Neuronal stem cell (in vitro differentiated cells): ENCODE measurements around the gene SPINK6.

Experiments used
- DNase-seq: peaks from one replicate; pipeline ENCODE4 v3.0.0-alpha.2; 2013; ENCODE audit warnings: low spot score
- H2AFZ ChIP-seq: one replicate; pipeline ENCODE4 v1.6.1; 2013; ENCODE audit warnings: mild to moderate bottlenecking, low read length, inconsistent platforms
- H2AK5ac ChIP-seq: 2 replicates; pipeline ENCODE4 v1.6.1; 2013; ENCODE audit warnings: low read depth, mild to moderate bottlenecking, inconsistent platforms, low read length, moderate library complexity, mixed read lengths
- H2BK120ac ChIP-seq: 2 replicates; pipeline ENCODE4 v1.6.1; 2013; ENCODE audit warnings: low read depth, mild to moderate bottlenecking, inconsistent platforms, low read length, moderate library complexity, mixed read lengths
- H2BK12ac ChIP-seq: one replicate; pipeline ENCODE4 v1.6.1; 2013; ENCODE audit warnings: low read length, inconsistent platforms
- H2BK15ac ChIP-seq: 2 replicates; pipeline ENCODE4 v1.6.1; 2013; ENCODE audit warnings: mild to moderate bottlenecking, low read length, inconsistent platforms, mixed read lengths
- H2BK5ac ChIP-seq: one replicate; pipeline ENCODE4 v1.6.1; 2013; ENCODE audit warnings: inconsistent platforms, mild to moderate bottlenecking, low read length, moderate library complexity
- H3K14ac ChIP-seq: one replicate; pipeline ENCODE4 v1.6.1; 2013; ENCODE audit warnings: low read length, inconsistent platforms
- H3K18ac ChIP-seq: 2 replicates; pipeline ENCODE4 v1.6.1; 2013; ENCODE audit warnings: low read length, inconsistent platforms
- H3K23ac ChIP-seq: 2 replicates; pipeline ENCODE4 v1.6.1; 2013; ENCODE audit warnings: low read depth, mild to moderate bottlenecking, mixed read lengths, low read length, inconsistent platforms; ENCODE audit not compliant: poor library complexity
- H3K27ac ChIP-seq: replicated peaks from 3 replicates; pipeline ENCODE4 v1.5.1; 2013; ENCODE audit warnings: low read length, inconsistent platforms
- H3K27me3 ChIP-seq, 3 experiments: 2 replicates each; pipeline ENCODE4 v1.6.1; 2013; ENCODE audit warnings: low read length in 3 of 3, mild to moderate bottlenecking in 2 of 3, inconsistent platforms in 1 of 3, low read depth in 1 of 3, mixed read lengths in 1 of 3, moderate library complexity in 1 of 3; ENCODE audit not compliant: control insufficient read depth in 3 of 3, insufficient read depth in 3 of 3
- H3K36me3 ChIP-seq, 2 donors: replicated peaks in 1 of 2; 2 replicates each; pipeline ENCODE4 v1.6.1; 2013; ENCODE audit warnings: low read length in 2 of 2; ENCODE audit not compliant: control insufficient read depth in 2 of 2, insufficient read depth in 2 of 2
- H3K4ac ChIP-seq: 2 replicates; pipeline ENCODE4 v1.6.1; 2013; ENCODE audit warnings: inconsistent platforms, mild to moderate bottlenecking, low read length, moderate library complexity
- H3K4me1 ChIP-seq, 2 donors: 1 replicate in 1 of 2; 2 replicates in 1 of 2; pipeline ENCODE4 v1.6.1; 2013; ENCODE audit warnings: low read length in 2 of 2, low read depth in 1 of 2; ENCODE audit not compliant: control insufficient read depth in 2 of 2, insufficient read depth in 1 of 2
- H3K4me2 ChIP-seq: one replicate; pipeline ENCODE4 v1.6.1; 2013; ENCODE audit warnings: mild to moderate bottlenecking, low read length, inconsistent platforms; ENCODE audit not compliant: insufficient read depth, poor library complexity, severe bottlenecking
- H3K4me3 ChIP-seq, 2 donors: 2 replicates each; pipeline ENCODE4 v1.5.1; 2013; ENCODE audit warnings: low read length in 2 of 2, mild to moderate bottlenecking in 2 of 2, inconsistent platforms in 1 of 2, moderate library complexity in 1 of 2
- H3K79me1 ChIP-seq: one replicate; pipeline ENCODE4 v1.6.1; 2013; ENCODE audit warnings: low read depth, mild to moderate bottlenecking, inconsistent platforms, low read length, moderate library complexity
- H3K9ac ChIP-seq: one replicate; pipeline ENCODE4 v1.6.1; 2013; ENCODE audit warnings: mild to moderate bottlenecking, low read depth, low read length, inconsistent platforms; ENCODE audit not compliant: poor library complexity
- H3K9me3 ChIP-seq, 2 donors: replicated peaks in 1 of 2; 2 replicates each; pipeline versions ENCODE3 to v1.6.1; 2013; ENCODE audit warnings: low read length in 2 of 2, mild to moderate bottlenecking in 2 of 2, inconsistent platforms in 1 of 2, low read depth in 1 of 2, mixed read lengths in 1 of 2, moderate library complexity in 1 of 2; ENCODE audit not compliant: control insufficient read depth in 2 of 2, insufficient read depth in 1 of 2
- H4K8ac ChIP-seq: one replicate; pipeline ENCODE4 v1.6.1; 2013; ENCODE audit warnings: low read depth, mild to moderate bottlenecking, inconsistent platforms, low read length, moderate library complexity
- H4K91ac ChIP-seq: one replicate; pipeline ENCODE4 v1.6.1; 2013; ENCODE audit warnings: low read length, low read depth, mild to moderate bottlenecking, inconsistent platforms; ENCODE audit not compliant: poor library complexity
- WGBS, 2 donors: extraction: QIAGEN DNeasy Blood & Tissue Kit; methylation state at CpG; one replicate each; pipeline ENCODE4 v1.1.7; 2013; ENCODE audit warnings: missing lambda C conversion rate in 2 of 2, mixed read lengths in 1 of 2; ENCODE audit not compliant: insufficient read length in 2 of 2, insufficient replicate concordance in 1 of 2; ENCODE audit errors: extremely low coverage in 2 of 2; 5-methylcytosine and 5-hydroxymethylcytosine counted together

SPINK6 gene

DNA sequence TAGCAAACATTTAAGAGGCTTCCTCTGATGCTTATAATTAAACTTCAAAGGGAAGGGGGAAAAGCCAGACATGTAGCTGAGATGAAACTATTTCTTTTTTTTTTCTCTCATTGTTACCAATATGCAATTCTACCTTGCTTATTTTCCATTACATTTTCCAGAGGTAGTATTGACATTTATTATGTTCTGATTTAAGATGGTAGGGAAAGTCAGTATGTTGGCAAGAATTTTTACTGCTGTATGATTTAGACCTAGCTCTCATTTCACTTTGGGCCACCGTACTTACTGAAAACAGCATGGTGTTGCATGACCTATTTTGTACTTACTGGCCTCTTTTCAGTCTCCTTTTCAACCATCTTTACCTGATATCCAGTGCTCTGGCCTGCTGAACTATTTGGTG is 9.6 kb upstream of the SPINK6 start:
- Histone ChIP-seq H3K4me3 (no peak overlapping the region), H3K9ac (no peak overlapping the region), H2BK5ac (no peak overlapping the region), H3K9me3 (no peaks in the 10 kb centered on the region), H2BK15ac (no peak overlapping the region), H3K4me1 (peaks cover 0 to 2% of the 10 kb centered on the region in 2 donors), H3K23ac (no peak overlapping the region), H4K8ac (no peak overlapping the region), H3K4me2 (no peak overlapping the region), H2BK12ac (no peak overlapping the region), H3K14ac (no peak overlapping the region), H3K79me1 (no peaks in the 10 kb centered on the region), H2AFZ (no peak overlapping the region), H2BK120ac (no peak overlapping the region), H4K91ac (no peak overlapping the region), H3K36me3 (no peaks in the 10 kb centered on the region), H3K27ac (no peak overlapping the region), H3K27me3 (peaks cover 0 to 2% (median 0%) of the 10 kb centered on the region in 3 experiments), H2AK5ac (no peak overlapping the region), H3K4ac (no peak overlapping the region), H3K18ac (no peak overlapping the region)
- WGBS, 2 donors: no CpG with 5 or more reads among the region's 1 CpG
- DNase-seq: no peak

DNA sequence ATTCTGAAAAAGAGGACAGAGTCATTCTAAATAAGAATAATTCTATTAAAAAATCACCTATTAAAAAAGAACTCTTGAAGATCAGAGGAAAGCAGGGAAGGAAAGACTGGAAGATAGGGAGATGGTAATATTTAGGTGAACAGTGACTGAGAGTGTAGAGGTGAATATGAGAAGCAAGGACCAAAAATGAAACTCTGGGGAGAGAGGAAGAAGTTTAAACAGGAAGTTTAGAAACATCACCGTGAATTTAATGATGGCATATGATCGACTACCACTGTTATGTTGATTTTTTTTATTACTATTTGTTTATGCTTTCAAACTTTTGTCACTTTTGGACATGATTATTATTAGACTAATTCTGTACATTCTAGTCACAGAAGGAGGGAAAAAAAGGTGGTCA is 1.7 kb upstream of the SPINK6 start:
- Histone ChIP-seq H3K36me3 (no peaks in the 10 kb centered on the region), H2BK120ac (no peak overlapping the region), H3K4me1 (peaks cover 0 to 1% of the 10 kb centered on the region in 2 donors), H3K27me3 (no peaks in the 10 kb centered on the region), H2BK5ac (no peak overlapping the region), H3K9me3 (no peaks in the 10 kb centered on the region), H2BK12ac (no peak overlapping the region), H3K27ac (no peak overlapping the region), H3K18ac (no peak overlapping the region), H3K23ac (no peak overlapping the region), H3K79me1 (no peaks in the 10 kb centered on the region), H2AK5ac (no peak overlapping the region), H2BK15ac (no peak overlapping the region), H2AFZ (no peak overlapping the region), H4K8ac (no peak overlapping the region), H3K4me3 (no peak overlapping the region), H3K4ac (no peak overlapping the region), H3K4me2 (no peak overlapping the region), H3K14ac (no peak overlapping the region), H3K9ac (no peak overlapping the region), H4K91ac (no peak overlapping the region)
- DNase-seq: no peak
- no CpG with 5 or more reads among the region's 2 CpGs for whole genome bisulfite sequencing, 2 donors

DNA sequence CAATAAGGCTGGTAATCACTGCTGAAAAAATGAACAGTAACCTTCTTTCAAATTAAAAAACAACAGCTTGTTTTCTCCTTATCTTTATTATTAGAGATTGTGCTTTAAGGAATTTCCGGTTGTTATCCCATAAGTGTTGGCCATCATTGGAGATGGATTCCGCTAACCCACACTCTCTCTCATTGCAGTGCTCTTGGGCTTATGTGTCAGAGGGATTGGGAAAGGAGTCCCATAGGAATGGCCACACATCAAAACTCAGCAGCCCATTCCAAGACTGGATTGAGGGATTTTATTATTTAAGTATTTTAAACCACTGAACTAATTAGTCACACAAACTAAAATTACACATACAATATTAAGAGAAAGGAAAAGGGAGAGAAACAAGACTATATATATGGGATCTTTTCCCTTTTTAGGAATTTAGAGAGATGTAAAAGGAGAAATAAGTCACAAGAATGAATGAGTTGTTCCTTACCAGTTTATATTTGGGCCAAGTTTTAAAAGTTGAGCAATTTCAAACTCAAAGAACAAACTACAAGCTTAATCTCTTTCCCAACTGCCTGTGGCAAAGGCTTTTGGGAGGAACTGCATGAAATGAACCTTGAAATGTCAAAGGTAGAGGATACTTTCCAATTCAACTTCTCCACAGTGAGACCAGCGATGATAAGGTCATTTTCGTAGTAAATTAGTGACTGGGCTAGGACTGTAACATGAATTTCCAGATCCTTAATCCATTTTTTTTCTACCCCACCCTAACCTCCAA is 2.4 kb downstream of the SPINK6 start:
- no peak overlapping the region for H2AFZ ChIP-seq
- H3K14ac ChIP-seq: no peak overlapping the region
- no peak overlapping the region for H2BK5ac ChIP-seq
- no CpG with 5 or more reads among the region's 4 CpGs for WGBS, 2 donors
- no peak for DNase-seq
- H3K36me3 ChIP-seq: no peaks in the 10 kb centered on the region
- no peak overlapping the region for H3K4ac ChIP-seq
- no peak overlapping the region for H3K18ac ChIP-seq
- H3K9me3 ChIP-seq: no peaks in the 10 kb centered on the region
- H2BK15ac ChIP-seq: no peak overlapping the region
- no peak overlapping the region for H2AK5ac ChIP-seq
- H3K27ac ChIP-seq: no peak overlapping the region
- no peaks in the 10 kb centered on the region for H3K79me1 ChIP-seq
- H3K23ac ChIP-seq: no peak overlapping the region
- H2BK12ac ChIP-seq: no peak overlapping the region
- no peak overlapping the region for H2BK120ac ChIP-seq
- no peak overlapping the region for H4K91ac ChIP-seq
- H3K4me1 ChIP-seq: no peaks in the 10 kb centered on the region
- no peak overlapping the region for H3K4me3 ChIP-seq
- H3K4me2 ChIP-seq: no peak overlapping the region
- no peak overlapping the region for H4K8ac ChIP-seq
- no peak overlapping the region for H3K9ac ChIP-seq
- H3K27me3 ChIP-seq: no peaks in the 10 kb centered on the region

DNA sequence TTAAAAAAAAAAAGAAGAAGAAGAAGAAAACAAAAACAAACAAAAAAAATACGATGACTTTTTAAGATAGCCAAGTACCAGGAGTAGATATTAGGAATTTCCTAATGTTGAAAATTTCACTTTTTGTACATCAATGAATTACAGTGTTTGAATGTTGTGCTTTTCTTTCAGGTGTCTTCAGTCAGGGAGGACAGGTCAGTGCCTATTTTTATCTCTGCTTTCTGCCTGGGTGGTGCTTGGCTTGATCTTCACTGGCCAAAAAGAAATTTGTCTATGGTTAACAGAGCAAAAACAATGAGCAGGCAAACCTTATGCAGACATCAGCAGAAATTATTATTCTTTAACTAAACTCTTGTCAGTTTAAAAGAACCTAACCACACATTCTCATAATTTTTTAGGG is 3.0 kb downstream of the SPINK6 start:
- Histone ChIP-seq H2AK5ac (no peak overlapping the region), H3K4me2 (no peak overlapping the region), H3K4me1 (no peaks in the 10 kb centered on the region), H3K79me1 (no peaks in the 10 kb centered on the region), H3K23ac (no peak overlapping the region), H2BK120ac (no peak overlapping the region), H2BK5ac (no peak overlapping the region), H3K27me3 (no peaks in the 10 kb centered on the region), H3K4me3 (no peak overlapping the region), H3K36me3 (no peaks in the 10 kb centered on the region), H3K14ac (no peak overlapping the region), H3K9me3 (no peaks in the 10 kb centered on the region), H3K4ac (no peak overlapping the region), H3K27ac (no peak overlapping the region), H2BK15ac (no peak overlapping the region), H3K9ac (no peak overlapping the region), H4K8ac (no peak overlapping the region), H2AFZ (no peak overlapping the region), H3K18ac (no peak overlapping the region), H2BK12ac (no peak overlapping the region), H4K91ac (no peak overlapping the region)
- no peak for DNase-seq
- no CpG with 5 or more reads among the region's 1 CpG for WGBS, 2 donors
